Activated T-cell treated with anti-CD3 and anti-CD28 coated beads, Interleukin-2, amount 50 U/mL, for 4 hours (primary cell): Measurements from ENCODE around the gene MFNG. TPM values are rescaled to one million over a fixed set of nuclear protein-coding genes. Genes with fewer than 3 reads are reported as not detected.
A peak's percentile ranks its signal among the peaks of the same experiment; 100 is the strongest.
"Not testable (repeated sequence)": the region's sequence is repeated elsewhere in the genome, so short reads cannot be mapped to it uniquely, and the experiment has no call there.

Source experiments
- ATAC-seq, 2 donors: fragments of 200-7000 bp; cut with Tn5 transposase; one replicate each; pipeline ENCODE4 v1.10.0; 2021
- DNase-seq: peaks from one replicate; pipeline ENCODE4 v3.0.0-alpha.2; 2020
- H3K27me3 Mint-ChIP-seq: one replicate; pipeline ENCODE4 v1.8.0; 2021; ENCODE audit warnings: low read depth, mixed read lengths
- H3K36me3 Mint-ChIP-seq: one replicate; pipeline ENCODE4 v1.8.0; 2022; ENCODE audit warnings: mixed read lengths; ENCODE audit not compliant: insufficient read depth
- H3K4me1 Mint-ChIP-seq: one replicate; pipeline ENCODE4 v1.8.0; 2021; ENCODE audit warnings: low read depth, mixed read lengths
- H3K4me3 Mint-ChIP-seq: one replicate; pipeline ENCODE4 v1.8.0; 2021; ENCODE audit warnings: mild to moderate bottlenecking, moderate library complexity, mixed read lengths
- H3K9me3 Mint-ChIP-seq: one replicate; pipeline ENCODE4 v1.8.0; 2021; ENCODE audit warnings: mixed read lengths
- total RNA-seq, 3 donors: library from RNA; stranded (reverse); gene quantifications; one replicate each; pipeline ENCODE4 v1.2.1, GENCODE V29; 2021

MFNG gene, protein sequence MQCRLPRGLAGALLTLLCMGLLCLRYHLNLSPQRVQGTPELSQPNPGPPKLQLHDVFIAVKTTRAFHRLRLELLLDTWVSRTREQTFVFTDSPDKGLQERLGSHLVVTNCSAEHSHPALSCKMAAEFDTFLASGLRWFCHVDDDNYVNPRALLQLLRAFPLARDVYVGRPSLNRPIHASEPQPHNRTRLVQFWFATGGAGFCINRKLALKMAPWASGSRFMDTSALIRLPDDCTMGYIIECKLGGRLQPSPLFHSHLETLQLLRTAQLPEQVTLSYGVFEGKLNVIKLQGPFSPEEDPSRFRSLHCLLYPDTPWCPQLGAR
- 100 to 1,000 TPM; 157 to 188 (median 184) TPM for total RNA-seq

DNA sequence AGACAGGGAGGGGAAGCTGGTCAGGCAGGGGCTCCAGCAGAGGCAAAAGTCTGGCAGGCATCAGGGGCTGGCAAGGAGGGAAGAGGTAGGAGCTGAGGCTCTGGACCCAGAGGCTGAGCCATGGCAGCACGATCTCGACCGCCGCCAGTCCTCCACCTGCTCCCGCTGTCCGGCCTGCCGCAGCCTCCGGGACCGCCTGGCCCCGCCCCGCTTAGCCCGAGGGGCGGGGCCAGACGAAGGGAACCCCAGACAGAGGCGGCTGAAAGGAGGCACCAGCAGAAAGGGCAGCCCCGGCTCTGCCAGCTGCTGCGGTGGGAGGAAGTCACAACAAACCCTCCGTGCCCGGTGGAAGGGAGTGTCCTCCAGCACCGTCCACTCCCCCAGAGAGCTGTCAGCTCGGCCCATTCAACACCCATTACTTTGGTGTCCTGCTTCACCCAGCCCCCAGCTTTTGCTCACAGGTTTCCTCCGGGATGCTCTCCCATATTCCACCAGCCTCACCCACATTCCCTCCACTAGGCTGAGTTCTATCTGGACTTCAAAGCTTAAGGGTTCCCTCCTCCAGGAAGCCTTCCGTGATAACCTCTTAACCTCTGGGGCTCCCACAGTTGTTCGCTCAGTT, at the start of gene MFNG:
MFNG (minus strand) TSS at position 161 of the 622 bp plus-strand sequence. CDS start 207 bp downstream, outside the sequence.
- peaks cover 63% of the 10 kb centered on the region for H3K4me1 Mint-ChIP-seq
- H3K9me3 Mint-ChIP-seq: no peaks in the 10 kb centered on the region
- no peaks in the 10 kb centered on the region for H3K36me3 Mint-ChIP-seq
- ATAC-seq (peak; percentile 62 to 68), DNase-seq (peak; percentile 68)
- H3K27me3 Mint-ChIP-seq: no peaks in the 10 kb centered on the region
- peak within 1 kb of the TSS; percentile 94 for H3K4me3 Mint-ChIP-seq

DNA sequence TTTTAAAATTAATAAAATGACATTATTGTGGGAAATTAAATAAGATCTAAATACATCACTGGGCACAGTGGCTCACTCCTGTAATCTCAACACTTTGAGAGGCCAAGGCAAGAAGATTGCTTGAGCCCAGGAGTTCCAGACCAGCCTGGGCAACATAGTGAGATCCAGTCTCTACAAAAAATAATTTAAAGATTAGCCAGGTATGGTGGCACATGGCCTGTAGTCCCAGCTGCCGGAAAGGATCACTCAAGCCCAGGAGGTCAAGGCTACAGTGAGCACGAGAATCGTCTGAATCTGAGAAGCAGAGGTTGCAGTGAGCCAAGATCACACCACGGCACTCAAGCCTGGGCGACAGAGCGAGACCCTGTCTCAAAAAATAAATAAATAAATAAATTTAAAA, 49.0 kb upstream of the MFNG start:
- DNase-seq: no peak
- H3K4me3 Mint-ChIP-seq: no peak overlapping the region
- H3K4me1 Mint-ChIP-seq: peaks cover 23% of the 10 kb centered on the region
- H3K36me3 Mint-ChIP-seq: no peaks in the 10 kb centered on the region
- no peaks in the 10 kb centered on the region for H3K9me3 Mint-ChIP-seq
- peaks cover 9% of the 10 kb centered on the region for H3K27me3 Mint-ChIP-seq
- ATAC-seq: no peak

DNA sequence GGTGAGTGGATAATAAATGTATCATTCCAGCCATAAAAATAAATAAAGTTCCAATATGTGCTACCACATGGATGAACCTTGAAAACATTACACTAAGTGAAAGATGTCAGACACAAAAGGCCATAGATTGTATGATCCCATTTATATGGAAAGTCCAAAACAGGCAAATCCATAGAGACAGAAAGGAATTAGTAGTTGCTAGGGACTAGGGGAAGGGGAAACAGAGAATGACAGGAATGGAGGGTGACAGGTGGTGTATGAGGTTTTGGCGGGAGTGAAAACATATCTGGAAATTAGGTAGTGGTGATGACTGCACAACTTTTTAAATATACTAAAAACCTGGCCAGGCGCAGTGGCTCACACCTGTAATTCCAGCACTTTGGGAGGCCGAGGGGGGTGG, 48.3 kb upstream of the MFNG start:
- peaks cover 28% of the 10 kb centered on the region for H3K4me1 Mint-ChIP-seq
- H3K36me3 Mint-ChIP-seq: no peaks in the 10 kb centered on the region
- no peak for ATAC-seq
- H3K9me3 Mint-ChIP-seq: no peaks in the 10 kb centered on the region
- peaks cover 6% of the 10 kb centered on the region for H3K27me3 Mint-ChIP-seq
- H3K4me3 Mint-ChIP-seq: no peak overlapping the region
- DNase-seq: no peak

DNA sequence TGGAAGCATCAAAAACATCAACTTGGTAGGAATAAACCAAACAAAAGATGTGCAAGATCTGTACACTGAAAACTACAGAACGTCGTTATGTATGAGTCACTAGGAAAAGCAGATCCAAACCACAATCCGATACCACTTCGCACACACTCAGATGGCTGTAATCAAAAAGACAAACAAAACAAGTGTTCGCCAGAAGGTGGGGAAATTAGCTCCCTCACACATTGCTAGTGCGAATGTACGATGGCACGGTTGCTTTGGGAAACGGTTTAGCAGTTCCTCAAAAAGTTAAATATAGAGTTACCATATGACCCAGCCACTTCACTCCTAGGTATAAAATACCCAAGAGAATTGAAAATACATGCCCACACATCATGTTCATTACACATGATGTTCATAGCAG, 47.8 kb upstream of the MFNG start:
- Mint-ChIP-seq H3K9me3 (no peaks in the 10 kb centered on the region), H3K4me3 (no peak overlapping the region), H3K4me1 (peaks cover 26% of the 10 kb centered on the region), H3K36me3 (no peaks in the 10 kb centered on the region), H3K27me3 (peaks cover 4% of the 10 kb centered on the region)
- no peak for DNase-seq
- peak; percentile 47 to 64 for ATAC-seq

DNA sequence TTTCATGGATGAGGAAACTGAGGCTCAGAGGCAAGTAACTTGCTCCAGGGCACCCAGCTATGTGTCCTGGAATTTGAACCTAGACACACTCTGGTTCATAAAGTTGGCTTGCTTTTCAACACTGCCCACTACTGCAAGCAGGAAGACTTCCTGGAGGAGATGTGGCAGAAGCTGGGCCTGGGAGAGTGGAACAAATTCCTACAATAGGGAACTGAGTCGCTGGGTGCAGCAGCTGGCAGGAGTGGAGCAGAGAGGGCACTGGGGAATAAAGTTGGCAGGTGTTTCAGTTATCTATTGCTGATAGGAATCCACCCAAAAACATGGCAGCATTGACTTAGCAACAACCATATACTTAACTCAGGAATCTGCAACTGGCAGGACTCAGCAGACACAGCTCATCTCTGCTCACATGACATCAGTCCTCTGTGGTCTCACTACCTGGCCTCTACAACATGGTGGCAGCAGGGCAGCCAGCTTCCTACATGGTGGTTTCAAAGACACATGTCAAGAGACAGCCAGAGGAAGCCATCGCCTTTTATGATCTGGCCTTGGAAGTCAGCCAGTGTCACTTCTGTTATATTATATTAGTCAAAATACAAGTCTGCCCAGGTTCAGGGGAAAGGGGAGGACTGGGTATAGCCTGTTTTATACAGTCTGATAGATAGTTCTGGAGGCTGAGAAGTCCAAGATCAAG, 43.6 kb upstream of the MFNG start:
- Mint-ChIP-seq H3K4me3 (no peak overlapping the region), H3K9me3 (no peaks in the 10 kb centered on the region), H3K27me3 (peaks cover 5% of the 10 kb centered on the region), H3K4me1 (peaks cover 18% of the 10 kb centered on the region), H3K36me3 (no peaks in the 10 kb centered on the region)
- no peak for DNase-seq
- ATAC-seq: no peak

DNA sequence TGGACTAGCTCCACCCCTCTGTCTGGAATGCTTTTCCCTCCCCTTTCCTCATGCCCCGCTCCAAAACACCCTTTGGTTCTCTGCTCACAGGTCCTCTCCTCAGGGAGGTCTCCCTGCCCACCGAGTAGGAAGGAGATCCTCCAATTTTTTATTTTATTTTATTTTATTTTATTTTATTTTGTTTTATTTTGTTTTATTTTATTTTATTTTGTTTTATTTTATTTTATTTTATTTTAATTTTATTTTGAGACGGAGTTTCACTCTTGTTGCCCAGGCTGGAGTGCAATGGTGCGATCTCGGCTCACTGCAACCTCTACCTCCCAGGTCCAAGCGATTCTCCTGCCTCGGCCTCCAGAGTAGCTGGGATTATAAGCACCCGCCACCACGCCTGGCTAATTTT, 41.8 kb upstream of the MFNG start:
- H3K4me3 Mint-ChIP-seq, DNase-seq, H3K36me3 Mint-ChIP-seq, H3K9me3 Mint-ChIP-seq, ATAC-seq, H3K27me3 Mint-ChIP-seq, H3K4me1 Mint-ChIP-seq: not testable (repeated sequence)

DNA sequence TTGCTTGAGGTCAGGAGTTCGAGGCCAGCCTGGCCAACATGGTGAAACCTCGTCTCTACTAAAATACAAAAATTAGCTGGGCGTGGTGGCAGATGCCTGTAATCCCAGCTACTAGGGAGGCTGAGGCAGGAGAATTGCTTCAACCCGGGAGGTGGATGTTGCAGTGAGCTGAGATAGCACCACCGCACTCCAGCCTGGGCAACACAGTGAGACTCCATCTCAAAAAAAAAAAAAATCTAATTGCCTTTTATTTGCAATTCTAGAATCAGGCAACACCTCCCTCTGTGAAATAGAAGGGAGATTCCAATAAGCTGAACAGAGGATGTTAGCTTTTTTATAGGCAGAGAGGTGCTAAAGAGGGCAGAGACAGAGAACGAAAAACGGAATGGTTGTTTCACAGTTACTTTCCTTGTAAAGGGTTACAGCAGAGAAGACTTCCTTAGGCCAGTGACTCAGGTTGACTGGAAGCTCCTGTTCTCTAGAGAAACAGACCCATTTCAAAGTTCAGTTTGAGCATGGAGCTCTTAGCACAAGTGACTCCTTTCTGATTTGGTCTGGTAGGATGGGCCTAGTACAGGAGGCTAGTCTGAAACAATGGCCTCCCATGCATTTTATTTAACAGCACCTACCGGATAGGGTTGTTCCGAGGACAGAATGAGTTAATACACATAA, 41.0 kb upstream of the MFNG start:
- H3K27me3 Mint-ChIP-seq: peaks cover 16% of the 10 kb centered on the region
- H3K9me3 Mint-ChIP-seq, ATAC-seq: not testable (repeated sequence)

DNA sequence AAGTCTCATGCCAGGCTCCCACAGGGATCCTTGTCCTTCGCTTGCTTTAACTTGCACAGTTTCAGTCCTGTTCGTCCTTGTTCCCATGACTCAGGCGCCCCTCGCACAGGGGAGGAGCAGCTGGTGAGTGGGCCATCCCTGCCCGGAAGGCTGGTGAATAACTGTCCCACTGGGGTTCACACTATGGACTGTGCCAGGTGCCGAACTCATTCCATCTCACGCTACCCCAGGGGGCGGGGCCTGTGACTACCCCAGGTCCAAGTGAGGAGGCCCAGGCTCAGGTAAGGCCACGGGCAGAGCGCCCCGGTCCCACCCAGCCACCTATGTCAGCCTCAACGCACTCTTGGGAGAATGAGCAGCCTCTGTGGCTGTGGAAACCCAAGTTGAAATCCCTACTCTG, 40.2 kb upstream of the MFNG start:
- no peaks in the 10 kb centered on the region for H3K9me3 Mint-ChIP-seq
- H3K4me1 Mint-ChIP-seq: peaks cover 6% of the 10 kb centered on the region
- no peak for ATAC-seq
- H3K36me3 Mint-ChIP-seq: no peaks in the 10 kb centered on the region
- no peak overlapping the region for H3K4me3 Mint-ChIP-seq
- peaks cover 24% of the 10 kb centered on the region for H3K27me3 Mint-ChIP-seq
- no peak for DNase-seq

More for the DNA sequence above, 41.0 kb upstream of the MFNG start:
- H3K4me1 Mint-ChIP-seq, H3K36me3 Mint-ChIP-seq, DNase-seq, H3K4me3 Mint-ChIP-seq: not testable (repeated sequence)

DNA sequence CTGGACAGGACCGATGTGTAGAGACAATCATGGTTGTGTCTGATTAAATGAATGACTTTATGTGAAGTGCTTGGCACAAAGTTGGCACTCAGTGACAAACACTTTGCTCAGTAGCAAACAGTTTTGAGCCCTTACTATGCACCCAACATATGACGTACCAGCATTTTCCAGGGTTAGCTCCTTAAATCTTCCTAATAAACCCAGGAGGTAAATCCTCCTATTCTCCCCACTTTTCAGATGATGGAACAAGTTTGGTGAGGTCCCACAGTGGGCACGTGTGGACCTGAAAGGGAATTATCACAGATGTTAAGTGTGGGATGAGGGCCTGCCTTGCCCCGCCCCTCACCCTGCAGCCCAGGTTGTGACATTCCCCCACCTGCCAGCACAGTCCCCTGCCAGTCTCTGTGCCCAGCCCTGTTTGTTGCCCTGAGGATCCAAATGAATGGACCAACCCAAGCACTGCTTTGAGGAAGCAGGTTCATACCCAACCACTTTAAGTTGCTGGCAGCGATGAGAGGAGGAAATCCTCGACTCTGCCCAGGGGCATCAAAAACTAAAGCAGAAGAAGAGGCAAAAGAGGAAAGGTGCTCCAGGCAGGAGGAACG, 39.7 kb upstream of the MFNG start:
- Mint-ChIP-seq H3K4me3 (no peak overlapping the region), H3K9me3 (no peaks in the 10 kb centered on the region), H3K36me3 (no peaks in the 10 kb centered on the region), H3K4me1 (peaks cover 6% of the 10 kb centered on the region), H3K27me3 (peaks cover 29% of the 10 kb centered on the region)
- DNase-seq (no peak), ATAC-seq (no peak)

DNA sequence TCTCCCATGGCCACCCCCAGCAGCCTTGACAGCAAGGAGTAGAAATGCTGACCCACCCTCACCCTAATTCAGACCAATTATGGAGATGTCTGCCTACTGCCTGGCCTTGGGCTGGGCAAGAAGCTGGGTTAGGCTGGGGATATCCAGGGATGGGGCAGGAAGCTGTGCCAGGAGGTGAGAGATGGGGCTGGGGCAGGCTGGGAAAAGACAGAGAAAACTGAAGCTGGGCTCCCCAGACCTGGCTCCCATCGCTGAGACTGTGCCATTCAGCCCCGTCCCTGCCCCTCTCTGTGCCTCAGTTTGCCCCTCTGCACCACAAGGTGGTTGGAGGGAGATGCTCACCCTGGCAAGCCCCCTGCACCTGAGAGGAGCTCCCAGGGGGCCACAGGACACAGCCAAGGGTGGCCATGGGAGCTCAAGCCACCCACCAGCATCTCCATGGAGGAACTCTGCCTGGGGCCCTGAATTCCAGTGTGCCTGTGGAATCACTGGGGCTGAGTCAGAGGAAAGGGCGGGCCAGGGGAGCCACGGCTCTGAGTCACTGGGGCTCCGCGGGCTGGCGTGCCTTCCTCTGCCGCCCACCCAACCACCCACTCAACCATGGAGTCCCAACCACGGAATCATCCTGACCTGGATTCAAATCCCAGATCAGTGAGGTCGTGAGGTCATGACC, 39.0 kb upstream of the MFNG start:
- Mint-ChIP-seq H3K9me3 (no peaks in the 10 kb centered on the region), H3K27me3 (peaks cover 31% of the 10 kb centered on the region), H3K4me1 (peaks cover 6% of the 10 kb centered on the region), H3K36me3 (no peaks in the 10 kb centered on the region), H3K4me3 (no peak overlapping the region)
- ATAC-seq (peak in 1 of 2 donors; percentile 48), DNase-seq (peak; percentile 28)

DNA sequence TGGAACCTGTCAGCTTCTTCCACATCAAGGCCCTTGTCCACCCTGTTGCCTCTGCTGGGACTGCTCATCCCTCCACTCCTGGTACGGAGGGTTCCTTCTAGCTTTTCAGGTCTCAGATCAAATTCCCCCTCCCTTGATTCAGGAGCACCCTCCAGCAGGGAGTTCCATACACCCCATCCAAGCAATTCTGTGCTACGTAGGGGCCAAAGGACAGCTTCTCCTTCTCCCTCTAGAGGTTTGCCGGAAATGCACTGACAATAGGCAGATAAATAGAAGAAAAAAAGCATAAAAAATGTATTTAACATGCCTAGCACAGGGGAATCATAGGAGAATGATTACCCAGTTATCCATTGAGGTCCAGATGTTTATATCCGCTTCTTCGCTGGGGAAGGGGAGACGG, 36.3 kb upstream of the MFNG start:
- Mint-ChIP-seq H3K27me3 (peaks cover 43% of the 10 kb centered on the region), H3K4me1 (peaks cover 8% of the 10 kb centered on the region), H3K9me3 (no peaks in the 10 kb centered on the region), H3K36me3 (no peaks in the 10 kb centered on the region), H3K4me3 (no peak overlapping the region)
- ATAC-seq (no peak), DNase-seq (no peak)

DNA sequence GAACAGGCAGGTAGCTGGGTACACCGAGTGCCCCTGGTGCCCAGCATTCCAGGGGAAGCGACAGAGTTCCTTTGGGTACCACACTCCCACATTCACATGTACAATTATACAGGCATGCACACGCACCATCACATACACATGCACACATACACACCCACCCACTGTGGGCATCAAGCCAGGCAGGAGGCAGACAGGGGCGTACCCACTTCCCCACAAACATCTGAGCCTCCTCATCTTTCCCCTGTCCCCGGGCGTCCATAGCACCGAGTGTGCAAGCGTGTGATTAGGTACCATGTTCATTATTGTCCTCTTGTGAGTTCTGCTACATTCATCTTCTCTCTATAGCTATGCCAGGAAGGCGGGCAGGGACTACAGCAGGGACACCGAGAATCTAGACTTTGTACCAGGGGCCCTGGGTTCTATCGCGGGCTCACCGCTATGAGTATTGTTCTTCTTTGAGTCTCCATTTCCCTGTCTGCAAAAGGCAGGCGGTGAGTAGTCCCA, 35.1 kb upstream of the MFNG start:
- Mint-ChIP-seq H3K9me3 (no peaks in the 10 kb centered on the region), H3K4me3 (no peak overlapping the region), H3K27me3 (peaks cover 45% of the 10 kb centered on the region), H3K36me3 (no peaks in the 10 kb centered on the region), H3K4me1 (peaks cover 8% of the 10 kb centered on the region)
- ATAC-seq (no peak), DNase-seq (no peak)

DNA sequence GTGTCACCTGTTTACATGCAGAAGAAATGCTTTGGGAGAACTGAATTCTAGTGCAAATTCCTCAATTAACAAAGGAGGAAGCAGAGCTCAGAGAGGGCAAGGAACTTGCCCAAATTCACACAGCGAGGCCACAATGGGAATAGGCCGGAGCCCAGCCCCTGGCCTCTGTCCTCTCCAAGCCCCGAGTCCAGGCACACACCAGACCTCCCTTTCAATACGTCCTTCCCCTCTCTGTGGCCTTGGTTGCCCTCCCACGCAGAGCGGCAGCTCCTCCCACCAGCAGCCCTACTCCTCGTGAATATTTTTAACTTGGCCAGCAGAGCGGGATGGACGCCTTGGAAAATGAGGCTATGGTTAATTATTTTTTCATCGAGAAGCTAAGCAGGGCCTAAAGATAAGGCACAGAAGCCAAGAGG, 34.6 kb upstream of the MFNG start:
- ATAC-seq (no peak), DNase-seq (no peak)
- Mint-ChIP-seq H3K9me3 (no peaks in the 10 kb centered on the region), H3K27me3 (peaks cover 42% of the 10 kb centered on the region), H3K4me1 (peaks cover 8% of the 10 kb centered on the region), H3K4me3 (no peak overlapping the region), H3K36me3 (no peaks in the 10 kb centered on the region)
